GM12801 (cell line): ENCODE data around the gene CTSE.

Source experiments
- TF ChIP-seq, protein P1 (sequence below): IDR thresholded peaks from one replicate; pipeline ENCODE4 v1.5.1; 2011; ENCODE audit warnings: control low read depth; ENCODE audit not compliant: insufficient read length; ENCODE audit errors: extremely low read depth

Gene CTSE

DNA sequence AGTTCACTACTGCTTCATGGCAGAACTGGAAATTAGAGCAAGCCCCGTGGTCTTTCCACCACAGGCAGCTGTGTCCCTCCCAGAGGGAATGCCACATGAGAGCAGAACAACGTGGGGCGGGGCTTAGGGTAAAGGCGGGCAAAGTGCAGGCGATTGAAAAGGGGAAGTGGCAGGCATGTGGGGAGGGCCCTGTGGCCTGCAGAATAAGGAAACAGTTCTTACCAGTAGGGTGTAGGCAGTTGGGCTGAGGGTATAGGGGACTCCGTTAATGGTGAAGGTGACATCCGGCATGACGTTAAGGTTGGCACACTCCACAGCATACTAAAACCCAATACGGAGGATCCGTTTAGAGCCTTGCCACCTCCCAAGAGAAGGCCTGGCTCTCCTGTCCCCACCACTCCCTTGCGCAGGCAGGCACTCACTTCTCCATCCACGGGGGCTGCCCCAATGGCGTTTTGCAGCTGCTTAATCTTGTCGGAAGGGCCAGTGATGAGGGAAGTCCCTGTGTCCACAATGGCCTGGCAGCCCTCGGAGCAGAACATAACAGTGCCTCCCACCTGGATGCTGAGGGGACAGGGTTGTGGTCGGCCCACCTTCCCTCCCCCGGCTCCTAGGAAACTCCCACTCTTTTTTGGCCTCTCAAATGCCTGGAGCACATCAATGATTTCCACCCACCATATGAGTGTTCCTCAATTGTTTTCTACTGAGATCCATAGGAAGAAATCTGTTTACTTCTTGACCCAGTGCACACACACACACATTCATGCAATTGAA lies 11.4 kb downstream of the CTSE start:
- TF ChIP-seq, protein P1, sequence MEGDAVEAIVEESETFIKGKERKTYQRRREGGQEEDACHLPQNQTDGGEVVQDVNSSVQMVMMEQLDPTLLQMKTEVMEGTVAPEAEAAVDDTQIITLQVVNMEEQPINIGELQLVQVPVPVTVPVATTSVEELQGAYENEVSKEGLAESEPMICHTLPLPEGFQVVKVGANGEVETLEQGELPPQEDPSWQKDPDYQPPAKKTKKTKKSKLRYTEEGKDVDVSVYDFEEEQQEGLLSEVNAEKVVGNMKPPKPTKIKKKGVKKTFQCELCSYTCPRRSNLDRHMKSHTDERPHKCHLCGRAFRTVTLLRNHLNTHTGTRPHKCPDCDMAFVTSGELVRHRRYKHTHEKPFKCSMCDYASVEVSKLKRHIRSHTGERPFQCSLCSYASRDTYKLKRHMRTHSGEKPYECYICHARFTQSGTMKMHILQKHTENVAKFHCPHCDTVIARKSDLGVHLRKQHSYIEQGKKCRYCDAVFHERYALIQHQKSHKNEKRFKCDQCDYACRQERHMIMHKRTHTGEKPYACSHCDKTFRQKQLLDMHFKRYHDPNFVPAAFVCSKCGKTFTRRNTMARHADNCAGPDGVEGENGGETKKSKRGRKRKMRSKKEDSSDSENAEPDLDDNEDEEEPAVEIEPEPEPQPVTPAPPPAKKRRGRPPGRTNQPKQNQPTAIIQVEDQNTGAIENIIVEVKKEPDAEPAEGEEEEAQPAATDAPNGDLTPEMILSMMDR = no peak

DNA sequence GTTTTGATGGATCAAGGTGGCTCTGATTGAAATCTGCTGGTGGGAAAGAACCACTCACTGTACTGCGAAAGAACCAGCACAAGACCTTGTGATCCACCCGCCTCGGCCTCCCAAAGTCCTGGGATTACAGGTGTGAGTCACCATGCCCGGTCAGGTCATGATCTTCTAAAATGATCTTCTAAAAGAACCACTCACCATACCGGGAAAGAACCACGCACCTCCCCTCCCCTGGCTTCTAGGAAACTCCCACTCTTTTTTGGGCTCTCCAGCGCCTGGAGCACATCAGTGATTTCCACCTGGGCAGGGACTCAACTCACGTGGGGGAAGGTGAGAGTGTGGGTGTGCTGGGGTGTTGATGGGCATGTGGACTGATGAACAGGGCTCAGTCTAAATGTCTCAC lies 12.6 kb downstream of the CTSE start:
- TF ChIP-seq, protein P1 = no peak

DNA sequence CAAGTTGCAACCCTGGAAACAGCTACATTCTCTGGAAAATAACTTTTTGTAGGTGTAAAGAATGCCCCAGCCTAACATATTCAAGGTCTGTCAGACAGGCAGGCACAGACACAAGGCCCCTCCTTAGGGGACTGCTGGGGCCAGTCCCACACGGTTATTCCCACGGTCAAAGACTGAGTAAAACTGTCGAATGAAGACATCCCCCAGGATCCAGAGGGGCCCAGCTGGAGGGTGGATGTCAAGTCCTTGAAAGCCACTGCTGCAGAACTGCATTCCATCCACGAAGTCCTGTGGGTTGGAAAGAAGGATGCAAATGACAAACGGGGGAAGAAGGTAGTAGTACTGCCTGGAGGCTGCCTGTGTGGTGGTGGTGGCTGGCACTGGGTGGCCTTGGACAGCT lies 13.6 kb downstream of the CTSE start:
- TF ChIP-seq, protein P1 = no peak

DNA sequence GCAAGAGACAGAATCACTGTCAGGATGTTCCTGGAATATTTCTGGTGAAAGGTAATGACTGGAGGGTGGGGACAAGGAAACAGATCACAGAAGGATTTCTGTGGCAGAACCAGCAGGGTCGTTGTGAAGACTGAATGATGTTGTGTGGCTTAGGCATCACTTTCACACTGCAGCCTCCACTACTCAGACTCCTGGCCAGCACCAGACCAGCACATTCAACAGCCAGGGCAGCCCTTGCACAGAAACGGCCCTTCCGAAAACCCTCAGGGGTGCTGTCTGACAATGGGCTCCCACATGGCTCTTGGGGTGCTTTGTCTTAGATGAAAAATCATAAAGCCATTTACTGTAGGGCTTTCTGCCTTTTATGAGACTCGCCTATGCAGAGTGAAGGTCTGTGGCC lies 16.7 kb downstream of the CTSE start:
- TF ChIP-seq, protein P1 = no peak

DNA sequence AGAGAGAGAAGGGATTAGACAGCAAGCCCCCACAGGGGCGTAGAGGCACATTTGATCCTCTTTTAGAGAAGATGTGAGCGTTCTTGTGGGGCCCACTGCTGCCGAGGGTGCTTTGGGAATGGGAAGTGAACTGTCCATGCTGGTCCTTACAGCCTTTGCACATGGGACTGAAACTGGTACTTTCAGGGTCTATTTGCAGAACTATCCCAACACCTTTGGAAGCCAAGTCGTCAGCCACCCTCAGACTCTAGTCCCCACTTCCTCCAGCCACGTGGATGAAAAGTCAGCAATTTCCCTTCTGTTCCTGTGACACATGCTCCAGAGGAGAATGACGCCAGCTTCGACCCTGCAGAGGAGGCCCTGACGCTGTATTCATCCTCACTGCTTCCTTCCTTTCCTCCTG lies 17.9 kb downstream of the CTSE start:
- TF ChIP-seq, protein P1 = no peak

DNA sequence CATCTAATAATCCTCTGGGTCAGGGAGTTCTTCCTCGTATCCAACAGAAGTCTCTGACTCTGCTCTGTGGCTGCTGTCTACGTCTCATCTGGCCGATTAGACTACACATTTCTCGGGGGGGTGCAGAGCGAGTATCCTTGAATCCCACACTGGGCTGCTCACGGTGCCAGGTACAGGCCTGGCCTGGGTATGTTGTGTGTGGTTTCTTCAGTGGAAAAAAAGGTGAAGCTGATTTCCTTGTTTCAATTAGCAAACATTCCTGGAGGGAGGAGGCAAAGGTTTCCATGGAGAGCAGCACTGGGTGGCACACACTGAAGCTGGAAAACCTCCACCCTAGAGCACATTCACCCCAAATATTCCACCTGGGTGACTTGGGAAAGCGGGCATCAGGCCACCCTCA lies 18.5 kb downstream of the CTSE start:
- TF ChIP-seq, protein P1 = no peak

DNA sequence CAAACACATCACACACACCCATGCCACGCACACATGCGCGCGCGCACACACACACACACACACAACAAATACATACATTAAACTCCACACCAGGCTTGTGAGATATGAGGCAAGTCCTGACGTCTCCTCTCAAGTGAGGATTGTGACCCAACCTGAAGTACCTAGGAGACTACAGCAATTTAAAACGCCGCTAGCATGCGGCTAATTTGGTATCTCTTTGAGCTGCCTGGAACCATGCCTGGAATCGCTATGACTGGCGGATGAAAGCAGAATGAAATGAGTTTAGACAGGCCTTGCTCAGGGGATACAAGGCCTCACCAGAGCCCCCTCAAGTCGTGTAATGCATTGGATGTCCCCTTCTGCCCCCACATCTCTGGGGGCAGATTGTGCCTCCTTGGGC lies 18.9 kb downstream of the CTSE start:
- TF ChIP-seq, protein P1 = no peak
